Brain microvascular endothelial cell (primary cell): Measurements from ENCODE around the gene ITPRID1.

Experiments used
- DNase-seq: peaks from one replicate; pipeline ENCODE4 v3.0.0-alpha.2; 2020
- H3K27ac ChIP-seq: fragments of 250-450 bp; sonication (Bioruptor Pico); 2 replicates; pipeline ENCODE4 v1.5.1; 2020; ENCODE audit warnings: mild to moderate bottlenecking, moderate library complexity
- H3K27me3 ChIP-seq: fragments of 250-450 bp; sonication (Bioruptor Pico); replicated peaks from 2 replicates; pipeline ENCODE4 v1.5.1; 2020; ENCODE audit warnings: mild to moderate bottlenecking
- H3K36me3 ChIP-seq: fragments of 250-450 bp; sonication (Bioruptor Pico); replicated peaks from 2 replicates; pipeline ENCODE4 v1.5.1; 2020; ENCODE audit warnings: mild to moderate bottlenecking
- H3K4me3 ChIP-seq: 2 replicates; pipeline ENCODE4 v1.5.1; 2011; ENCODE audit warnings: low read depth, mild to moderate bottlenecking, control low read depth, low read length, moderate library complexity
- CTCF ChIP-seq: IDR thresholded peaks from 2 replicates; pipeline ENCODE4 v1.5.1; 2011; ENCODE audit warnings: low read depth, mild to moderate bottlenecking, moderate library complexity, low read length, control low read depth, inconsistent platforms; ENCODE audit errors: missing control alignments
- in situ Hi-C: cut with HindIII; loops from 2 replicates; pipeline ENCODE4 v1.10.0; 2017; ENCODE audit warnings: low sequenced_read_pairs, low pct_ligation_motif_present

Gene ITPRID1

GRCh38 chr7:31702354-31702753 is 188.5 kb downstream of the ITPRID1 start:
- H3K4me3 ChIP-seq = no peak overlapping the region
- no peaks in the 10 kb centered on the region for H3K36me3 ChIP-seq
- in situ Hi-C loops = no loop called here
- no peak overlapping the region for H3K27ac ChIP-seq
- DNase-seq = no peak
- no peaks in the 10 kb centered on the region for H3K27me3 ChIP-seq
- no peak for TF ChIP-seq CTCF

DNA sequence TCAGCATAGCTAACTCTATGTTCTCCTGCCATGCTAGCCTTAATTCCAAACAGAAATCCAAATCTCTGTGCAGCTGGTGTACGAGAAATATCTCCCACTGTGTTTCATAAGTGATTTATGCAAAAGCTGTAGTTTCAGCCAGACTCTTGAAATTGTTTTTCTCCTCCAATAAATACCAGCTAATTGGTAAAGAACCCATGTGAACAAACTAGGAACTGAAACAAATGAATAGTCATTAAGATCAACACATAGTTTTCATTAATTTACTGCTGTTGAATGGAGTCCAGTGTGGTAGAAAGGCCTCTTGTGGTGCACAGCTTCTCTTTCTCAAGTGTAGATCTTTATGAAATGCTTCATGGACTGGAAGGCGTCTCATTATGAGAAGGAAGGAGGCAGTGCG is 191.5 kb downstream of the ITPRID1 start:
- no peaks in the 10 kb centered on the region for H3K27me3 ChIP-seq
- no peak for TF ChIP-seq CTCF
- H3K27ac ChIP-seq = no peak overlapping the region
- no peaks in the 10 kb centered on the region for H3K36me3 ChIP-seq
- no peak overlapping the region for H3K4me3 ChIP-seq
- no peak for DNase-seq
- in situ Hi-C loops = no loop called here

DNA sequence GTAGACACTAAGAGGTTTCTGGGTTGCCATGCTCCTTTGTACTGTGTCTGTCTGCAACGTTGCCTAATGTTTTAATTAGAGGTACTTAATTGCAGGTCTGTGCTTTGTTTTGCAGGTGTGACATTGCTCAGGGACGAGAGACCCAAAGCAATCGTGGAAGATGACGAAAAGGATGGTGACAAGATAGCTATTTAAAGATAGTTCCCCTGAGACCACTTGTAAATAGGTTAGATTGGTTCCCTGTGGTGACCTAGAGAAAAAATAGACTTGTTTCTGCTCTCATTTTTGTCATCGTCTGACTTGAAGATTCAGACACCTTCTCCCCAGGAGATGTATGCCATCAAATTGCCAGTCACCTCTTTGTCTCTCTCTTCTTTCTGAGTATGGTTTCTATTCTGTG is 193.2 kb downstream of the ITPRID1 start:
- no peak for TF ChIP-seq CTCF
- H3K27me3 ChIP-seq = no peaks in the 10 kb centered on the region
- DNase-seq = no peak
- in situ Hi-C loops = no loop called here
- H3K27ac ChIP-seq = no peak overlapping the region
- no peak overlapping the region for H3K4me3 ChIP-seq
- H3K36me3 ChIP-seq = no peaks in the 10 kb centered on the region
